ENCODE results near the gene MTMR10.

GRCh38 chr15:31005660-31006059, 14.2 kb upstream of the MTMR10 start:
- TF ChIP-seq CTCF (IDR thresholded peaks at IDR 0.05), result no peak
- TF ChIP-seq POLR2A (IDR thresholded peaks at IDR 0.05), result no peak
